ENCODE measurements around the gene SNX22.

SNX22 gene

DNA sequence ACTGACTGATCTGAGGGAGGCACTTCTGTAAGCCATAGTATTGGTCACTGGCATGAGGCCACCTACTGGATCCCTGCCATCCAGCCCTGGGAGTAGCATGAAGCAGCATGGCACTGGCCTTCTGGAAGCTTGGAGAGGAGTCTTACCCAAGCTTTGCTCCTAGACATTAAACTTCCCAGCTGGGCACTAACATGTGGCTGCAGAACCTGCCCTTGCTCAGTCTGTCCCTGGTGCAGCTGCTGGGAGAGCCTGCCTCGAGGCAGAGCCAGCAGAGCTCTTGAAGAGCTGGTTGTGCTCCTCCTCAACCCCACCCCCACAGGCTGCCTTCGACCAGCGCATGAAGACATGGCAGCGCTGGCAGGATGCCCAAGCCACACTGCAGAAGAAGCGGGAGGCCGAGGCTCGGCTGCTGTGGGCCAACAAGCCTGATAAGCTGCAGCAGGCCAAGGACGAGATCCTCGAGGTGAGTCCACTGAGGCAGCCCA, 17.1 kb upstream of the SNX22 start:
- no peak for DNase-seq (ENCODE audit: low spot score)
- TF ChIP-seq, protein P1, sequence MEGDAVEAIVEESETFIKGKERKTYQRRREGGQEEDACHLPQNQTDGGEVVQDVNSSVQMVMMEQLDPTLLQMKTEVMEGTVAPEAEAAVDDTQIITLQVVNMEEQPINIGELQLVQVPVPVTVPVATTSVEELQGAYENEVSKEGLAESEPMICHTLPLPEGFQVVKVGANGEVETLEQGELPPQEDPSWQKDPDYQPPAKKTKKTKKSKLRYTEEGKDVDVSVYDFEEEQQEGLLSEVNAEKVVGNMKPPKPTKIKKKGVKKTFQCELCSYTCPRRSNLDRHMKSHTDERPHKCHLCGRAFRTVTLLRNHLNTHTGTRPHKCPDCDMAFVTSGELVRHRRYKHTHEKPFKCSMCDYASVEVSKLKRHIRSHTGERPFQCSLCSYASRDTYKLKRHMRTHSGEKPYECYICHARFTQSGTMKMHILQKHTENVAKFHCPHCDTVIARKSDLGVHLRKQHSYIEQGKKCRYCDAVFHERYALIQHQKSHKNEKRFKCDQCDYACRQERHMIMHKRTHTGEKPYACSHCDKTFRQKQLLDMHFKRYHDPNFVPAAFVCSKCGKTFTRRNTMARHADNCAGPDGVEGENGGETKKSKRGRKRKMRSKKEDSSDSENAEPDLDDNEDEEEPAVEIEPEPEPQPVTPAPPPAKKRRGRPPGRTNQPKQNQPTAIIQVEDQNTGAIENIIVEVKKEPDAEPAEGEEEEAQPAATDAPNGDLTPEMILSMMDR (IDR thresholded peaks at IDR 0.05), result no peak
- H3K27ac ChIP-seq, result no peak overlapping the region

DNA sequence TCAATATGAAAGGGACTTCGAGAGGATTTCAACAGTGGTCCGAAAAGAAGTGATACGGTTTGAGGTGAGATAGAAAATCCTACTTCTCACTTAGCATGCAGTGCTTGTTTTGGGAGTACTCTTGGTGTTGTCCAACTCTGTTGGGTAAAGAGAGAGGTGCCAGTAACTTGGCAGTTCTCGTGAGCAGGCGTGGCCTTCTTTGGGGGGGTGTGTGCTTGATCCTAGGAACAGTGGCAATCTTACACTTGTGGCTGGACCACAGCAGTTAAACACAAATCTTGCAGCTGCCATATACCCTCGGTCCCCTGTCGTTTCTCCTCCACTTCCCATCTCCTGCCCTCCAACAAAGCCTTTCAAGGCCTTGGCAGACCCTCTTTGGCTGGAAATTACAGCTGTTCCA, 15.2 kb upstream of the SNX22 start:
- no peak overlapping the region for H3K27ac ChIP-seq
- H3K4me3 ChIP-seq, result no peak overlapping the region
- DNase-seq (ENCODE audit: low spot score), result no peak
- TF ChIP-seq, protein P1 (IDR thresholded peaks at IDR 0.05), result no peak

More for the DNA sequence above, 17.1 kb upstream of the SNX22 start:
- H3K4me3 ChIP-seq, result no peak overlapping the region

DNA sequence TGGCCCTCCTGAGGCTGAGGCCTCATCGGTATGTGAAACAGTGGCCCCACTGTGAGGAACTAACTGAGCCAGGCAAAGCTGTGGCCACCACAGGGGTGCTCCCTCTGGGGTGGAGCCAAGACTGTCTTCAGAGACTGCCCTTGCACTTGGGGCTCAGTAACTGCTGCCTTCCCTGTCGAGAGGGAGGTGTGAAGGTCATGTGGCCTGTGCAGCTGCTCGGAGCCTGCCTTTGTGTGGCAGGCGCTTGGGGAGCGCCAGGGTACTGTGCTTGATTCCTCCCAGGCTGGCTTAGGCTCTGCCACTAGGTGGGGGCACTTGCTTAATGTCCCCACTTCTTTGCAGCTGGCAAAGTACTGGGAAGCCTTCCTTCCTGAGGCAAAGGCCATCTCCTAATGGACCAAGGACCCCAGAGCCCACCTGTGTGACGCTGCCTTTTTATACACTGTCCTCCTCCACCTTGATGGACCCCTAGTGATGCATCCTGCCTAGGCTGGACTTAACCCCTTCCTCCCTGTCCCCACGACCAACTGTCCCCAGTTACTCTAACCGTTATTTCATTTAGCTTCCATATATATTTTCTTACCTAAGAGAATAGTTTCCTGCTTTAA, 14.2 kb upstream of the SNX22 start:
- TF ChIP-seq, protein P1 (IDR thresholded peaks at IDR 0.05), result no peak
- no peak overlapping the region for H3K27ac ChIP-seq
- H3K4me3 ChIP-seq, result no peak overlapping the region
- DNase-seq (ENCODE audit: low spot score), result no peak

DNA sequence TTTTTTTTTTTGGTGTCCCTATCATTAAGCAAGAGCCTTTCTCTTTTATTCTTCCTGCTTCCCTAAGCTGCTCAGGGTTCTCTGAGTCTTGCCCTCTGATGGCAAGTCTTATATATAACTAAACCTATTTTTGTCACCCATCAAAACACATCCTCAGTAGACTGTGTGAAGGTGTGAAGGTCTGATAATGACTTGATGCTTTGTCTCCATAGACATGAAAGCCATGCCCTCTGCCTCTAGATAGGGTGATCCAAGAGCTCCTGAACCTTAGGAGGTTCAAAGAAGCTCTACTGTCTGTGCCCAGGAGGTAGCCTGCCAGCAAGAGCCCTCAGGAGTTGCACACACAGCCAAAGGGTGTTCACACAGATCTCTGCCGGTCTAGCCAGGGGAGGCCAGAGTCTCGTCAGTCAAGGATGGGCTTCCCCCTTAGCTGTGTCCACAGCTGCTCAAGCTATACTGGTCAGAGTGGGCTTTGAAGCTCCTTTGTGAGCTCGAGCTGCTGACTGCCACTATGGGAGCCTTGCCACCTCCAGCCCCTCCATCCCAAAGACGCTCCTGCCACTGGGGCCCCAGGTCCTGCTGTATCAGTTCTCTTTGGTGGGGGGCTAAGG, 13.1 kb upstream of the SNX22 start:
- Histone ChIP-seq H3K4me3 (no peak overlapping the region), H3K27ac (no peak overlapping the region)
- DNase-seq (ENCODE audit: low spot score), result no peak
- TF ChIP-seq, protein P1 (IDR thresholded peaks at IDR 0.05), result no peak

DNA sequence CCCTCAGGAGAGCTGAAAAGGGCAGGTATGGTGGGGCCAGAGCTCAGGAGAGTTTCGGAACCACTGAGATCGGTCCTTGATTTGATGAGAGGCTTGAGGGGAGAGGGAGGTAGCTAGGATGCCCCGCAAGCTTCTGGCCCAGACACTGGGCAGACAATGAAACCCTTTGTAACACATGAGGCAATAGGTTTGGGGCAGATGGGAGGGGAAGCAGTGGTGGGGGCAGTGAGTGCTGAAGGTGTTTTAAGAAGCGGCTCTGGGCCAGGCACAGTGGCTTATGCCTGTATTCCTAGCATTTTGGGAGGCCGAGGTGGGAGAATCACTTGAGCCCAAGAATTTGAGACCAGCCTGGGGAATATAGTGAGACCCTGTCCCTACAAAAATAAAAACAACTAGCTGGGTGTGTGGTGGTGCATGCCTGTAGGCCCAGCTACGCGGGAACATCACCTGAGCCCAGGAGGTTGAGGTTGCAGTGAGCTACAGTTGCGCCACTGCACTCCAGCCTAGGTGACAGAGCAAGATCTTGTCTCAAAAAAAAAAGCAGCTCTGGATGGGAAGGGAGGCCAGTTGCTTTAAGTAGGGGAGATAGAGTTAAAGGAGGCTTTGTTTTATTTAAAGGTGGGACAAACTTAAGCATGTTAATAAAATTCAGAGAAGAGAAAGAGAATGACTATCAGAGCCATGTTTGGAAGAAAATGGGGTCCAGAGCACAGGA, 9.6 kb upstream of the SNX22 start:
- TF ChIP-seq, protein P1 (IDR thresholded peaks at IDR 0.05), result no peak
- Histone ChIP-seq H3K4me3 (no peak overlapping the region), H3K27ac (no peak overlapping the region)
- DNase-seq (ENCODE audit: low spot score), result no peak

DNA sequence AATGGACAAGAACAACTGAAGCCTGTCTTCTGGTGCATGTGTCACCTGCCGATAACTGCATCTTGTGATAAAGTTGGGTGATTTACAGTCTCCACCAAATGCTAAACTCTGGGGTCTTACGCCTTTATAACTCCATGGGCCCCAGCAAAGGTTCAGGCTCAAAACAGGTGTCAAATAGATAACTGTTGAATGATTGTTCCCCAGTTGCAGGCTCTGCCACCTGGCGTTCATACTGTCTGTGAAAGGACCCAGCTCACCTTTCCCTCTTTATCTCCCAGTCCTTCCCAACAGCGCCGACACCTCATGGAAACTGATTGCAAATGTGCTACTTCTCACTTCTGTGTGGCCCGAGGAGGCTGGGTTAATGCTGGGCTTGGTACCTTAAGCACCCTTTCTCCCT, 8.3 kb upstream of the SNX22 start:
- TF ChIP-seq, protein P1 (IDR thresholded peaks at IDR 0.05), result no peak
- DNase-seq (ENCODE audit: low spot score), result no peak
- H3K27ac ChIP-seq, result no peak overlapping the region
- H3K4me3 ChIP-seq, result no peak overlapping the region
